WTC11 (cell line): ENCODE data around the gene CCNT1.

ENCODE experiments used
- IRF2 ChIP-seq: sonication (generic); formaldehyde crosslinking; IDR thresholded peaks from 2 replicates; pipeline ENCODE4 v1.8.0; 2022; ENCODE audit warnings: low read depth, missing genetic modification reagents, borderline replicate concordance
- TF ChIP-seq, protein P1 (sequence below): sonication (generic); formaldehyde crosslinking; IDR thresholded peaks from 2 replicates; pipeline ENCODE4 v1.8.0; 2022; ENCODE audit warnings: mild to moderate bottlenecking, missing genetic modification reagents
- TF ChIP-seq, protein P2 (sequence below): fragments of 200-600 bp; IDR thresholded peaks from 2 replicates; pipeline ENCODE4 v1.8.0; 2022; ENCODE audit warnings: antibody characterized with exemption
- TF ChIP-seq, protein P3 (sequence below): sonication (generic); formaldehyde crosslinking; IDR thresholded peaks from 2 replicates; pipeline ENCODE4 v1.8.0; 2022; ENCODE audit warnings: mild to moderate bottlenecking, missing genetic modification reagents
- TF ChIP-seq, protein P4 (sequence below): sonication (generic); formaldehyde crosslinking; conservative IDR thresholded peaks from 2 replicates; pipeline ENCODE4 v1.8.1; 2023; ENCODE audit warnings: mild to moderate bottlenecking, low read depth, missing genetic modification reagents, moderate library complexity
- TF ChIP-seq, protein P5 (sequence below): sonication (generic); formaldehyde crosslinking; IDR thresholded peaks from 2 replicates; pipeline ENCODE4 v1.8.0; 2022; ENCODE audit warnings: mild to moderate bottlenecking, missing genetic modification reagents

DNA sequence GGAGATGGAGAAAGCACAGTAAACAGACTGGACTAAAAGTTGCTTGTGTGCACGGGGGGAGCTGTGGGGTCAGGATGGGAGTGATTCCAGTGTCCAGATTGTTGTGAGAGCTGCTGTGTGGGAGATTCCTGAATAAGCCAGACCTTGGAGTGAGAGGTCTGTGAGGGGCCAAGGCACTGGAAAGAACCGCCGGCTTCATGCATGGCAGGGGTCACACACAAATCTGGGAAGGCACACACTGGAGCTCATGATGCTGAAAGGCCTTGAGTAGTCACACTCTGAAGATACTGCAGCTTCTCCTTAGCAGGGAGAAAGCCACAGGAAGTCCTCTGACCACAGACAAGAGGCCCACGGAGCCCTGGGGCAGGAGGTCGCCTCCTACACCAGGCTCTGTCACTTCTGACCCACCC lies 49.3 kb upstream of the CCNT1 start:
- no peak for TF ChIP-seq IRF2 (CRISPR knock-in tag)
- TF ChIP-seq, protein P1, sequence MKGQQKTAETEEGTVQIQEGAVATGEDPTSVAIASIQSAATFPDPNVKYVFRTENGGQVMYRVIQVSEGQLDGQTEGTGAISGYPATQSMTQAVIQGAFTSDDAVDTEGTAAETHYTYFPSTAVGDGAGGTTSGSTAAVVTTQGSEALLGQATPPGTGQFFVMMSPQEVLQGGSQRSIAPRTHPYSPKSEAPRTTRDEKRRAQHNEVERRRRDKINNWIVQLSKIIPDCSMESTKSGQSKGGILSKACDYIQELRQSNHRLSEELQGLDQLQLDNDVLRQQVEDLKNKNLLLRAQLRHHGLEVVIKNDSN (CRISPR knock-in tag): no peak
- TF ChIP-seq, protein P2, sequence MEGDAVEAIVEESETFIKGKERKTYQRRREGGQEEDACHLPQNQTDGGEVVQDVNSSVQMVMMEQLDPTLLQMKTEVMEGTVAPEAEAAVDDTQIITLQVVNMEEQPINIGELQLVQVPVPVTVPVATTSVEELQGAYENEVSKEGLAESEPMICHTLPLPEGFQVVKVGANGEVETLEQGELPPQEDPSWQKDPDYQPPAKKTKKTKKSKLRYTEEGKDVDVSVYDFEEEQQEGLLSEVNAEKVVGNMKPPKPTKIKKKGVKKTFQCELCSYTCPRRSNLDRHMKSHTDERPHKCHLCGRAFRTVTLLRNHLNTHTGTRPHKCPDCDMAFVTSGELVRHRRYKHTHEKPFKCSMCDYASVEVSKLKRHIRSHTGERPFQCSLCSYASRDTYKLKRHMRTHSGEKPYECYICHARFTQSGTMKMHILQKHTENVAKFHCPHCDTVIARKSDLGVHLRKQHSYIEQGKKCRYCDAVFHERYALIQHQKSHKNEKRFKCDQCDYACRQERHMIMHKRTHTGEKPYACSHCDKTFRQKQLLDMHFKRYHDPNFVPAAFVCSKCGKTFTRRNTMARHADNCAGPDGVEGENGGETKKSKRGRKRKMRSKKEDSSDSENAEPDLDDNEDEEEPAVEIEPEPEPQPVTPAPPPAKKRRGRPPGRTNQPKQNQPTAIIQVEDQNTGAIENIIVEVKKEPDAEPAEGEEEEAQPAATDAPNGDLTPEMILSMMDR: no peak
- TF ChIP-seq, protein P3, sequence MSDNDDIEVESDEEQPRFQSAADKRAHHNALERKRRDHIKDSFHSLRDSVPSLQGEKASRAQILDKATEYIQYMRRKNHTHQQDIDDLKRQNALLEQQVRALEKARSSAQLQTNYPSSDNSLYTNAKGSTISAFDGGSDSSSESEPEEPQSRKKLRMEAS (CRISPR knock-in tag): no peak
- TF ChIP-seq, protein P4, sequence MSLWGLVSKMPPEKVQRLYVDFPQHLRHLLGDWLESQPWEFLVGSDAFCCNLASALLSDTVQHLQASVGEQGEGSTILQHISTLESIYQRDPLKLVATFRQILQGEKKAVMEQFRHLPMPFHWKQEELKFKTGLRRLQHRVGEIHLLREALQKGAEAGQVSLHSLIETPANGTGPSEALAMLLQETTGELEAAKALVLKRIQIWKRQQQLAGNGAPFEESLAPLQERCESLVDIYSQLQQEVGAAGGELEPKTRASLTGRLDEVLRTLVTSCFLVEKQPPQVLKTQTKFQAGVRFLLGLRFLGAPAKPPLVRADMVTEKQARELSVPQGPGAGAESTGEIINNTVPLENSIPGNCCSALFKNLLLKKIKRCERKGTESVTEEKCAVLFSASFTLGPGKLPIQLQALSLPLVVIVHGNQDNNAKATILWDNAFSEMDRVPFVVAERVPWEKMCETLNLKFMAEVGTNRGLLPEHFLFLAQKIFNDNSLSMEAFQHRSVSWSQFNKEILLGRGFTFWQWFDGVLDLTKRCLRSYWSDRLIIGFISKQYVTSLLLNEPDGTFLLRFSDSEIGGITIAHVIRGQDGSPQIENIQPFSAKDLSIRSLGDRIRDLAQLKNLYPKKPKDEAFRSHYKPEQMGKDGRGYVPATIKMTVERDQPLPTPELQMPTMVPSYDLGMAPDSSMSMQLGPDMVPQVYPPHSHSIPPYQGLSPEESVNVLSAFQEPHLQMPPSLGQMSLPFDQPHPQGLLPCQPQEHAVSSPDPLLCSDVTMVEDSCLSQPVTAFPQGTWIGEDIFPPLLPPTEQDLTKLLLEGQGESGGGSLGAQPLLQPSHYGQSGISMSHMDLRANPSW (CRISPR knock-in tag): no peak
- TF ChIP-seq, protein P5, sequence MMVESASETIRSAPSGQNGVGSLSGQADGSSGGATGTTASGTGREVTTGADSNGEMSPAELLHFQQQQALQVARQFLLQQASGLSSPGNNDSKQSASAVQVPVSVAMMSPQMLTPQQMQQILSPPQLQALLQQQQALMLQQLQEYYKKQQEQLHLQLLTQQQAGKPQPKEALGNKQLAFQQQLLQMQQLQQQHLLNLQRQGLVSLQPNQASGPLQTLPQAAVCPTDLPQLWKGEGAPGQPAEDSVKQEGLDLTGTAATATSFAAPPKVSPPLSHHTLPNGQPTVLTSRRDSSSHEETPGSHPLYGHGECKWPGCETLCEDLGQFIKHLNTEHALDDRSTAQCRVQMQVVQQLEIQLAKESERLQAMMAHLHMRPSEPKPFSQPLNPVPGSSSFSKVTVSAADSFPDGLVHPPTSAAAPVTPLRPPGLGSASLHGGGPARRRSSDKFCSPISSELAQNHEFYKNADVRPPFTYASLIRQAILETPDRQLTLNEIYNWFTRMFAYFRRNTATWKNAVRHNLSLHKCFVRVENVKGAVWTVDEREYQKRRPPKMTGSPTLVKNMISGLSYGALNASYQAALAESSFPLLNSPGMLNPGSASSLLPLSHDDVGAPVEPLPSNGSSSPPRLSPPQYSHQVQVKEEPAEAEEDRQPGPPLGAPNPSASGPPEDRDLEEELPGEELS (CRISPR knock-in tag): no peak
